HepG2 (cell line): ENCODE results near the gene VMO1. TPM values are rescaled to one million over a fixed set of nuclear protein-coding genes. Genes with fewer than 3 reads are reported as not detected.

ENCODE experiments used
- CC2D1A ChIP-seq: sonication (generic); formaldehyde crosslinking; IDR thresholded peaks from 2 replicates; pipeline ENCODE4 v1.8.1; 2023; ENCODE audit warnings: mild to moderate bottlenecking, missing genetic modification reagents
- HOXA5 ChIP-seq: sonication (generic); formaldehyde crosslinking; IDR thresholded peaks from 2 replicates; pipeline ENCODE4 v1.4.0; 2020; ENCODE audit warnings: missing genetic modification reagents
- MIER3 ChIP-seq: IDR thresholded peaks from 2 replicates; pipeline ENCODE4 v1.6.1; 2016; ENCODE audit warnings: missing compliant biosample characterization, borderline replicate concordance
- SMAD3 ChIP-seq: sonication (generic); formaldehyde crosslinking; IDR thresholded peaks from 2 replicates; pipeline ENCODE4 v1.4.0; 2020; ENCODE audit warnings: missing genetic modification reagents
- ZEB1 ChIP-seq: IDR thresholded peaks from 2 replicates; pipeline ENCODE4 v1.6.1; 2012; ENCODE audit warnings: mild to moderate bottlenecking, low read depth, inconsistent platforms; ENCODE audit not compliant: insufficient replicate concordance
- ZNF121 ChIP-seq: sonication (generic); formaldehyde crosslinking; IDR thresholded peaks from 2 replicates; pipeline ENCODE4 v1.5.0; 2020; ENCODE audit warnings: mild to moderate bottlenecking, missing genetic modification reagents
- ZNF879 ChIP-seq: sonication (generic); formaldehyde crosslinking; IDR thresholded peaks from 2 replicates; pipeline ENCODE4 v1.8.1; 2023; ENCODE audit warnings: missing genetic modification reagents
- polyA plus RNA-seq, 8 experiments: library from polyadenylated mRNA; depleted of rRNA in 3 of 8; stranded (reverse) in 7 of 8; unstranded in 1 of 8; fragments of >200 nt; fragmentation: Illumina TruSeq in 4 of 8; extraction: Trizol in 4 of 8; gene quantifications; 2 replicates each; pipeline versions ENCODE4 v1.2.1 to v1.2.3, GENCODE V29; 2011 to 2016; ENCODE audit warnings: low read depth in 4 of 8, missing spikeins in 1 of 8, mixed read lengths in 1 of 8; ENCODE audit not compliant: insufficient read depth in 1 of 8
- total RNA-seq, 5 experiments: library from RNA; depleted of rRNA; stranded (reverse); fragments of >200 nt; fragmentation: Illumina TruSeq; extraction: Trizol; gene quantifications; 2 replicates each; pipeline ENCODE4 v1.2.3, GENCODE V29; 2016; ENCODE audit warnings: low read depth in 1 of 5
- TF ChIP-seq, protein P1 (sequence below): sonication (generic); formaldehyde crosslinking; IDR thresholded peaks from 2 replicates; pipeline ENCODE4 v1.4.0; 2020; ENCODE audit warnings: mild to moderate bottlenecking, missing genetic modification reagents, borderline replicate concordance
- TF ChIP-seq, protein P2 (sequence below), 2 experiments: sonication (generic) in 1 of 2; formaldehyde crosslinking in 1 of 2; IDR thresholded peaks; 2 replicates each; pipeline versions ENCODE4 v1.4.0 to v1.6.1; 2018 to 2020; ENCODE audit warnings: missing genetic modification reagents in 2 of 2, borderline replicate concordance in 1 of 2, low read depth in 1 of 2, mild to moderate bottlenecking in 1 of 2, missing biosample characterization in 1 of 2
- TF ChIP-seq, protein P3 (sequence below): sonication (generic); formaldehyde crosslinking; IDR thresholded peaks from 2 replicates; pipeline ENCODE4 v1.4.0; 2020; ENCODE audit warnings: missing genetic modification reagents, mild to moderate bottlenecking, borderline replicate concordance
- TF ChIP-seq, protein P4 (sequence below), 2 experiments: sonication (generic) in 1 of 2; formaldehyde crosslinking in 1 of 2; IDR thresholded peaks; 2 replicates each; pipeline versions ENCODE4 v1.5.1 to v1.6.1; 2011 to 2020; ENCODE audit warnings: borderline replicate concordance in 1 of 2, low read depth in 1 of 2, low read length in 1 of 2, mild to moderate bottlenecking in 1 of 2, missing genetic modification reagents in 1 of 2, moderate library complexity in 1 of 2
- TF ChIP-seq, protein P5 (sequence below): sonication (generic); formaldehyde crosslinking; conservative IDR thresholded peaks from 2 replicates; pipeline ENCODE4 v1.4.0; 2020; ENCODE audit warnings: missing genetic modification reagents

VMO1 gene
- total and polyA plus RNA-seq, 2 of the 13 experiments (the other 11 are each of a cell fraction or from before 2014, with no cell fraction given) = not detected

DNA sequence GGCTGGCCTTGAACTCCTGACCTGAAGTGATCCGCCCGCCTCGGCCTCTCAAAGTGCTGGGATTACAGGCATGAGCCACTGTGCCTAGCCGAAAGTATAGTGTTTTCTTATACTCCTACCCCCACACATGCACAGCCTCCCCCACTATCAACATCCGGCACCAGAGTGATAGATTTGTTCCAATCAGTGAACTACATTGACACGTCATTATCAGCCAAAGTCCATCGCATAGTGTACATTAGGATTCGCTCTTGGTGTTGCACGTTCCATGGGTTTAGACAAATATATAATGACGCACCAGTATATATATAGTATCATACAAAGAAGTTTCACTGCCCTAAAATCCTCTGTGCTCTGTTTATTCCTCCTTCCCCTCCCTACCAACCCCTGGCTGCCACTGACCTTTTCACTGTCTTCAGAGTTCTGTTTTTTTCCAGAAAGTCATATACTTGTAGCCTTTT lies 26.4 kb downstream of the VMO1 start (continued):
- TF ChIP-seq, protein P1, sequence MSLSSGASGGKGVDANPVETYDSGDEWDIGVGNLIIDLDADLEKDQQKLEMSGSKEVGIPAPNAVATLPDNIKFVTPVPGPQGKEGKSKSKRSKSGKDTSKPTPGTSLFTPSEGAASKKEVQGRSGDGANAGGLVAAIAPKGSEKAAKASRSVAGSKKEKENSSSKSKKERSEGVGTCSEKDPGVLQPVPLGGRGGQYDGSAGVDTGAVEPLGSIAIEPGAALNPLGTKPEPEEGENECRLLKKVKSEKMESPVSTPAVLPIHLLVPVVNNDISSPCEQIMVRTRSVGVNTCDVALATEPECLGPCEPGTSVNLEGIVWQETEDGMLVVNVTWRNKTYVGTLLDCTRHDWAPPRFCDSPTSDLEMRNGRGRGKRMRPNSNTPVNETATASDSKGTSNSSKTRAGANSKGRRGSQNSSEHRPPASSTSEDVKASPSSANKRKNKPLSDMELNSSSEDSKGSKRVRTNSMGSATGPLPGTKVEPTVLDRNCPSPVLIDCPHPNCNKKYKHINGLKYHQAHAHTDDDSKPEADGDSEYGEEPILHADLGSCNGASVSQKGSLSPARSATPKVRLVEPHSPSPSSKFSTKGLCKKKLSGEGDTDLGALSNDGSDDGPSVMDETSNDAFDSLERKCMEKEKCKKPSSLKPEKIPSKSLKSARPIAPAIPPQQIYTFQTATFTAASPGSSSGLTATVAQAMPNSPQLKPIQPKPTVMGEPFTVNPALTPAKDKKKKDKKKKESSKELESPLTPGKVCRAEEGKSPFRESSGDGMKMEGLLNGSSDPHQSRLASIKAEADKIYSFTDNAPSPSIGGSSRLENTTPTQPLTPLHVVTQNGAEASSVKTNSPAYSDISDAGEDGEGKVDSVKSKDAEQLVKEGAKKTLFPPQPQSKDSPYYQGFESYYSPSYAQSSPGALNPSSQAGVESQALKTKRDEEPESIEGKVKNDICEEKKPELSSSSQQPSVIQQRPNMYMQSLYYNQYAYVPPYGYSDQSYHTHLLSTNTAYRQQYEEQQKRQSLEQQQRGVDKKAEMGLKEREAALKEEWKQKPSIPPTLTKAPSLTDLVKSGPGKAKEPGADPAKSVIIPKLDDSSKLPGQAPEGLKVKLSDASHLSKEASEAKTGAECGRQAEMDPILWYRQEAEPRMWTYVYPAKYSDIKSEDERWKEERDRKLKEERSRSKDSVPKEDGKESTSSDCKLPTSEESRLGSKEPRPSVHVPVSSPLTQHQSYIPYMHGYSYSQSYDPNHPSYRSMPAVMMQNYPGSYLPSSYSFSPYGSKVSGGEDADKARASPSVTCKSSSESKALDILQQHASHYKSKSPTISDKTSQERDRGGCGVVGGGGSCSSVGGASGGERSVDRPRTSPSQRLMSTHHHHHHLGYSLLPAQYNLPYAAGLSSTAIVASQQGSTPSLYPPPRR (CRISPR knock-in tag) = peak; percentile 96
- TF ChIP-seq, protein P2, sequence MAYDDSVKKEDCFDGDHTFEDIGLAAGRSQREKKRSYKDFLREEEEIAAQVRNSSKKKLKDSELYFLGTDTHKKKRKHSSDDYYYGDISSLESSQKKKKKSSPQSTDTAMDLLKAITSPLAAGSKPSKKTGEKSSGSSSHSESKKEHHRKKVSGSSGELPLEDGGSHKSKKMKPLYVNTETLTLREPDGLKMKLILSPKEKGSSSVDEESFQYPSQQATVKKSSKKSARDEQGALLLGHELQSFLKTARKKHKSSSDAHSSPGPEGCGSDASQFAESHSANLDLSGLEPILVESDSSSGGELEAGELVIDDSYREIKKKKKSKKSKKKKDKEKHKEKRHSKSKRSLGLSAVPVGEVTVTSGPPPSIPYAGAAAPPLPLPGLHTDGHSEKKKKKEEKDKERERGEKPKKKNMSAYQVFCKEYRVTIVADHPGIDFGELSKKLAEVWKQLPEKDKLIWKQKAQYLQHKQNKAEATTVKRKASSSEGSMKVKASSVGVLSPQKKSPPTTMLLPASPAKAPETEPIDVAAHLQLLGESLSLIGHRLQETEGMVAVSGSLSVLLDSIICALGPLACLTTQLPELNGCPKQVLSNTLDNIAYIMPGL (CRISPR knock-in tag; IDR thresholded peaks at IDR 0.05; ENCODE audit: borderline replicate concordance in 1 of 2, low read depth in 1 of 2) = peak in 1 of 2 experiments; percentile 61; a peak in 2 of 4 replicates
- no peak for TF ChIP-seq ZEB1
- TF ChIP-seq, protein P3, sequence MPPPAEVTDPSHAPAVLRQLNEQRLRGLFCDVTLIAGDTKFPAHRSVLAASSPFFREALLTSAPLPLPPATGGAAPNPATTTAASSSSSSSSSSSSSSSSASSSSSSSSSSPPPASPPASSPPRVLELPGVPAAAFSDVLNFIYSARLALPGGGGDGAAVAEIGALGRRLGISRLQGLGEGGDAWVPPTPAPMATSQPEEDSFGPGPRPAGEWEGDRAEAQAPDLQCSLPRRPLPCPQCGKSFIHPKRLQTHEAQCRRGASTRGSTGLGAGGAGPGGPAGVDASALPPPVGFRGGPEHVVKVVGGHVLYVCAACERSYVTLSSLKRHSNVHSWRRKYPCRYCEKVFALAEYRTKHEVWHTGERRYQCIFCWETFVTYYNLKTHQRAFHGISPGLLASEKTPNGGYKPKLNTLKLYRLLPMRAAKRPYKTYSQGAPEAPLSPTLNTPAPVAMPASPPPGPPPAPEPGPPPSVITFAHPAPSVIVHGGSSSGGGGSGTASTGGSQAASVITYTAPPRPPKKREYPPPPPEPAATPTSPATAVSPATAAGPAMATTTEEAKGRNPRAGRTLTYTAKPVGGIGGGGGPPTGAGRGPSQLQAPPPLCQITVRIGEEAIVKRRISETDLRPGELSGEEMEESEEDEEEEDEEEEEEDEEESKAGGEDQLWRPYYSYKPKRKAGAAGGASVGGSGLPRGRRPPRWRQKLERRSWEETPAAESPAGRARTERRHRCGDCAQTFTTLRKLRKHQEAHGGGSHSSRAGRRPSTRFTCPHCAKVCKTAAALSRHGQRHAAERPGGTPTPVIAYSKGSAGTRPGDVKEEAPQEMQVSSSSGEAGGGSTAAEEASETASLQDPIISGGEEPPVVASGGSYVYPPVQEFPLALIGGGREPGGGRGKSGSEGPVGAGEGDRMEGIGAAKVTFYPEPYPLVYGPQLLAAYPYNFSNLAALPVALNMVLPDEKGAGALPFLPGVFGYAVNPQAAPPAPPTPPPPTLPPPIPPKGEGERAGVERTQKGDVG (CRISPR knock-in tag) = 0 out of 2 replicates have a peak, but pooled peaks have one; percentile 24
- no peak for TF ChIP-seq ZNF879
- TF ChIP-seq SMAD3 (CRISPR knock-in tag) = no peak
- TF ChIP-seq, protein P4, sequence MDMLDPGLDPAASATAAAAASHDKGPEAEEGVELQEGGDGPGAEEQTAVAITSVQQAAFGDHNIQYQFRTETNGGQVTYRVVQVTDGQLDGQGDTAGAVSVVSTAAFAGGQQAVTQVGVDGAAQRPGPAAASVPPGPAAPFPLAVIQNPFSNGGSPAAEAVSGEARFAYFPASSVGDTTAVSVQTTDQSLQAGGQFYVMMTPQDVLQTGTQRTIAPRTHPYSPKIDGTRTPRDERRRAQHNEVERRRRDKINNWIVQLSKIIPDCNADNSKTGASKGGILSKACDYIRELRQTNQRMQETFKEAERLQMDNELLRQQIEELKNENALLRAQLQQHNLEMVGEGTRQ (IDR thresholded peaks at IDR 0.05; ENCODE audit: low read depth, low read length) = no peak
- TF ChIP-seq, protein P4 (CRISPR knock-in tag; IDR thresholded peaks at IDR 0.05; ENCODE audit: borderline replicate concordance) = no peak
- TF ChIP-seq MIER3 (CRISPR knock-in tag) = peak; percentile 93
- TF ChIP-seq ZNF121 (CRISPR knock-in tag) = no peak
- TF ChIP-seq, protein P5, sequence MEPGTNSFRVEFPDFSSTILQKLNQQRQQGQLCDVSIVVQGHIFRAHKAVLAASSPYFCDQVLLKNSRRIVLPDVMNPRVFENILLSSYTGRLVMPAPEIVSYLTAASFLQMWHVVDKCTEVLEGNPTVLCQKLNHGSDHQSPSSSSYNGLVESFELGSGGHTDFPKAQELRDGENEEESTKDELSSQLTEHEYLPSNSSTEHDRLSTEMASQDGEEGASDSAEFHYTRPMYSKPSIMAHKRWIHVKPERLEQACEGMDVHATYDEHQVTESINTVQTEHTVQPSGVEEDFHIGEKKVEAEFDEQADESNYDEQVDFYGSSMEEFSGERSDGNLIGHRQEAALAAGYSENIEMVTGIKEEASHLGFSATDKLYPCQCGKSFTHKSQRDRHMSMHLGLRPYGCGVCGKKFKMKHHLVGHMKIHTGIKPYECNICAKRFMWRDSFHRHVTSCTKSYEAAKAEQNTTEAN (CRISPR knock-in tag) = peak; percentile 59; the same call in 1 of the 2 replicates
- no peak for TF ChIP-seq CC2D1A
- TF ChIP-seq HOXA5 (CRISPR knock-in tag) = peak; percentile 80; the same call in 1 of the 2 replicates
